ENCODE results near the gene CDIPT. TPM values are rescaled to one million over a fixed set of nuclear protein-coding genes. Genes with fewer than 3 reads are reported as not detected.

CDIPT gene
- total RNA-seq, 1 donor from 2014 or later = 88.1 TPM

DNA sequence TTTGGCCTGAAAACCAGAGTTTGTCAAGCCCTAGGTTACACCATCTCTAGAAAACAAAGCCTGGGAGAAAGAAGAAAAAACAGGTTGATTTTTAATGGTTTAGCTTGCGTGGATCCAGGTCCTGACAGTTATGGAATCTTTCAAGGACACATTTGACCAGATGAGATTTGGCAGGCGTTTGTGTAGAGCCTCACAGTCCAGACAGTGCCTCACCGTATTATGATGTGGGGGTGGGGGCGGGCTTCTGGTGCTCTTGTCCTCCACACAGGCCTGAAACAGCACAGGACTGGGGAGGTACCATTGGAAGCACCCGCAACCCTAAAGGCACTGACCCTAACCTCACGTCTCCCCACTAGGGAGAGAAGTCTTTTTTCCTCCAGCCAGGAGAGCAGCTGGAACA lies 23.2 kb downstream of the CDIPT start:
- DNase-seq (ENCODE audit: low read depth) = no peak
- Mint-ChIP-seq H3K27ac (ENCODE audit: unreplicated experiment) (no peak overlapping the region), H3K4me1 (ENCODE audit: low read depth, unreplicated experiment) (peaks cover 4% of the 10 kb centered on the region), H3K4me3 (ENCODE audit: unreplicated experiment) (no peak overlapping the region), H3K9me3 (ENCODE audit: unreplicated experiment) (no peaks in the 10 kb centered on the region), H3K27me3 (ENCODE audit: low read depth, unreplicated experiment) (peaks cover 1% of the 10 kb centered on the region), H3K36me3 (ENCODE audit: low read depth, unreplicated experiment) (peaks cover 18% of the 10 kb centered on the region)
- FAIRE-seq = no peak
- Histone ChIP-seq H3K4me1 (ENCODE audit: insufficient read depth, low read length) (no peaks in the 10 kb centered on the region), H3K27me3 (ENCODE audit: insufficient read depth, low read length) (no peaks in the 10 kb centered on the region), H4K20me1 (ENCODE audit: insufficient read depth, low read length) (peaks cover 8% of the 10 kb centered on the region), H2AFZ (ENCODE audit: low read depth, low read length) (no peak overlapping the region), H3K4me3 (ENCODE audit: insufficient read depth, low read depth, low read length) (no peak overlapping the region), H3K27ac (ENCODE audit: low read depth, low read length) (no peak overlapping the region), H3K9ac (ENCODE audit: low read length) (no peak overlapping the region), H3K36me3 (ENCODE audit: insufficient read depth, low read length) (peaks cover 23% of the 10 kb centered on the region), H3K79me2 (ENCODE audit: insufficient read depth, low read length) (no peaks in the 10 kb centered on the region), H3K9me3 (ENCODE audit: insufficient read depth, low read depth, low read length) (no peaks in the 10 kb centered on the region), H3K4me2 (ENCODE audit: low read length) (no peak overlapping the region)
- TF ChIP-seq EZH2 (IDR thresholded peaks at IDR 0.05; ENCODE audit: insufficient read depth, low read length) = no peak
- TF ChIP-seq, protein P1, sequence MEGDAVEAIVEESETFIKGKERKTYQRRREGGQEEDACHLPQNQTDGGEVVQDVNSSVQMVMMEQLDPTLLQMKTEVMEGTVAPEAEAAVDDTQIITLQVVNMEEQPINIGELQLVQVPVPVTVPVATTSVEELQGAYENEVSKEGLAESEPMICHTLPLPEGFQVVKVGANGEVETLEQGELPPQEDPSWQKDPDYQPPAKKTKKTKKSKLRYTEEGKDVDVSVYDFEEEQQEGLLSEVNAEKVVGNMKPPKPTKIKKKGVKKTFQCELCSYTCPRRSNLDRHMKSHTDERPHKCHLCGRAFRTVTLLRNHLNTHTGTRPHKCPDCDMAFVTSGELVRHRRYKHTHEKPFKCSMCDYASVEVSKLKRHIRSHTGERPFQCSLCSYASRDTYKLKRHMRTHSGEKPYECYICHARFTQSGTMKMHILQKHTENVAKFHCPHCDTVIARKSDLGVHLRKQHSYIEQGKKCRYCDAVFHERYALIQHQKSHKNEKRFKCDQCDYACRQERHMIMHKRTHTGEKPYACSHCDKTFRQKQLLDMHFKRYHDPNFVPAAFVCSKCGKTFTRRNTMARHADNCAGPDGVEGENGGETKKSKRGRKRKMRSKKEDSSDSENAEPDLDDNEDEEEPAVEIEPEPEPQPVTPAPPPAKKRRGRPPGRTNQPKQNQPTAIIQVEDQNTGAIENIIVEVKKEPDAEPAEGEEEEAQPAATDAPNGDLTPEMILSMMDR (IDR thresholded peaks at IDR 0.05; ENCODE audit: insufficient read depth, low read depth, low read length) = no peak

- H4K20me1 ChIP-seq (ENCODE audit: insufficient read depth, low read length) = peaks cover 15% of the 10 kb centered on the region
- no peaks in the 10 kb centered on the region for H3K9me3 ChIP-seq (ENCODE audit: insufficient read depth, low read depth, low read length)
- FAIRE-seq (no peak), DNase-seq (ENCODE audit: low read depth) (no peak)
- no peak overlapping the region for H3K27ac Mint-ChIP-seq (ENCODE audit: unreplicated experiment)
- no peaks in the 10 kb centered on the region for H3K4me1 ChIP-seq (ENCODE audit: insufficient read depth, low read length)
- no peak overlapping the region for H3K9ac ChIP-seq (ENCODE audit: low read length)
- no peak overlapping the region for H3K4me3 Mint-ChIP-seq (ENCODE audit: unreplicated experiment)
- no peak overlapping the region for H3K27ac ChIP-seq (ENCODE audit: low read depth, low read length)
- H3K4me1 Mint-ChIP-seq (ENCODE audit: low read depth, unreplicated experiment) = peaks cover 4% of the 10 kb centered on the region
- no peaks in the 10 kb centered on the region for H3K27me3 ChIP-seq (ENCODE audit: insufficient read depth, low read length)
- no peak overlapping the region for H3K4me3 ChIP-seq (ENCODE audit: insufficient read depth, low read depth, low read length)
- H3K36me3 ChIP-seq (ENCODE audit: insufficient read depth, low read length) = peaks cover 29% of the 10 kb centered on the region
- peaks cover 19% of the 10 kb centered on the region for H3K36me3 Mint-ChIP-seq (ENCODE audit: low read depth, unreplicated experiment)
- H2AFZ ChIP-seq (ENCODE audit: low read depth, low read length) = no peak overlapping the region
- no peaks in the 10 kb centered on the region for H3K27me3 Mint-ChIP-seq (ENCODE audit: low read depth, unreplicated experiment)
- no peaks in the 10 kb centered on the region for H3K79me2 ChIP-seq (ENCODE audit: insufficient read depth, low read length)
- no peaks in the 10 kb centered on the region for H3K9me3 Mint-ChIP-seq (ENCODE audit: unreplicated experiment)
- no peak overlapping the region for H3K4me2 ChIP-seq (ENCODE audit: low read length)
- TF ChIP-seq, protein P1 (IDR thresholded peaks at IDR 0.05; ENCODE audit: insufficient read depth, low read depth, low read length) = no peak
- TF ChIP-seq EZH2 (IDR thresholded peaks at IDR 0.05; ENCODE audit: insufficient read depth, low read length) = no peak
These were observed 25.2 kb downstream of the CDIPT start for GRCh38 chr16:29837841-29838240.

GRCh38 chr16:29836623-29837022 lies 26.4 kb downstream of the CDIPT start:
- Mint-ChIP-seq H3K4me3 (ENCODE audit: unreplicated experiment) (no peak overlapping the region), H3K27me3 (ENCODE audit: low read depth, unreplicated experiment) (no peaks in the 10 kb centered on the region), H3K27ac (ENCODE audit: unreplicated experiment) (no peak overlapping the region), H3K36me3 (ENCODE audit: low read depth, unreplicated experiment) (peaks cover 21% of the 10 kb centered on the region), H3K9me3 (ENCODE audit: unreplicated experiment) (peaks cover 2% of the 10 kb centered on the region), H3K4me1 (ENCODE audit: low read depth, unreplicated experiment) (peaks cover 4% of the 10 kb centered on the region)
- Histone ChIP-seq H2AFZ (ENCODE audit: low read depth, low read length) (no peak overlapping the region), H3K9ac (ENCODE audit: low read length) (no peak overlapping the region), H3K36me3 (ENCODE audit: insufficient read depth, low read length) (peaks cover 29% of the 10 kb centered on the region), H3K4me2 (ENCODE audit: low read length) (no peak overlapping the region), H3K27me3 (ENCODE audit: insufficient read depth, low read length) (no peaks in the 10 kb centered on the region), H3K9me3 (ENCODE audit: insufficient read depth, low read depth, low read length) (no peaks in the 10 kb centered on the region), H3K4me3 (ENCODE audit: insufficient read depth, low read depth, low read length) (no peak overlapping the region), H4K20me1 (ENCODE audit: insufficient read depth, low read length) (peaks cover 18% of the 10 kb centered on the region), H3K4me1 (ENCODE audit: insufficient read depth, low read length) (no peaks in the 10 kb centered on the region), H3K79me2 (ENCODE audit: insufficient read depth, low read length) (peaks cover 1% of the 10 kb centered on the region), H3K27ac (ENCODE audit: low read depth, low read length) (no peak overlapping the region)
- no peak for TF ChIP-seq EZH2 (IDR thresholded peaks at IDR 0.05; ENCODE audit: insufficient read depth, low read length)
- TF ChIP-seq, protein P1 (IDR thresholded peaks at IDR 0.05; ENCODE audit: insufficient read depth, low read depth, low read length) = no peak
- no peak for DNase-seq (ENCODE audit: low read depth)
- FAIRE-seq = no peak
